IMR-90 (cell line): ENCODE measurements around the gene SLC2A1.

Experiments used
- BHLHE40 ChIP-seq: fragments of 150-350 bp; IDR thresholded peaks from 2 replicates; pipeline ENCODE4 v1.6.1; 2016; ENCODE audit warnings: mild to moderate bottlenecking, low read depth, low read length
- CHD1 ChIP-seq: IDR thresholded peaks from 2 replicates; pipeline ENCODE4 v1.6.1; 2012; ENCODE audit warnings: low read depth, low read length, improper control_type of control experiment
- CTCF ChIP-seq: conservative IDR thresholded peaks from 2 replicates; pipeline ENCODE4 v1.5.1; 2012; ENCODE audit warnings: mild to moderate bottlenecking, low read depth, low read length, improper control_type of control experiment
- FOS ChIP-seq: fragments of 150-350 bp; IDR thresholded peaks from 2 replicates; pipeline ENCODE4 v1.6.1; 2016; ENCODE audit warnings: low read depth, low read length
- MAZ ChIP-seq: IDR thresholded peaks from 2 replicates; pipeline ENCODE4 v1.6.1; 2012; ENCODE audit warnings: low read depth, mild to moderate bottlenecking, low read length, improper control_type of control experiment, moderate library complexity, borderline replicate concordance
- MXI1 ChIP-seq: IDR thresholded peaks from 2 replicates; pipeline ENCODE4 v1.6.1; 2012; ENCODE audit warnings: low read depth, mild to moderate bottlenecking, low read length, moderate library complexity, borderline replicate concordance
- NFE2L2 ChIP-seq: fragments of 150-350 bp; IDR thresholded peaks from 2 replicates; pipeline ENCODE4 v1.6.1; 2016; ENCODE audit warnings: low read depth, mild to moderate bottlenecking, low read length
- POLR2A ChIP-seq: IDR thresholded peaks from 2 replicates; pipeline ENCODE4 v1.6.1; 2012; ENCODE audit warnings: mild to moderate bottlenecking, low read depth, low read length
- RAD21 ChIP-seq: IDR thresholded peaks from 2 replicates; pipeline ENCODE4 v1.6.1; 2012; ENCODE audit warnings: low read length, improper control_type of control experiment
- RCOR1 ChIP-seq: IDR thresholded peaks from 2 replicates; pipeline ENCODE4 v1.6.1; 2012; ENCODE audit warnings: mild to moderate bottlenecking, low read length, improper control_type of control experiment; ENCODE audit not compliant: insufficient replicate concordance
- RFX5 ChIP-seq: IDR thresholded peaks from 2 replicates; pipeline ENCODE4 v1.8.0; 2012; ENCODE audit warnings: low read depth, mild to moderate bottlenecking, low read length, moderate library complexity
- SMC3 ChIP-seq: fragments of 150-350 bp; IDR thresholded peaks from 2 replicates; pipeline ENCODE4 v1.6.1; 2016; ENCODE audit warnings: low read depth, mild to moderate bottlenecking, antibody characterized with exemption, low read length, moderate library complexity
- USF2 ChIP-seq: fragments of 150-350 bp; IDR thresholded peaks from 2 replicates; pipeline ENCODE4 v1.6.1; 2017; ENCODE audit warnings: mild to moderate bottlenecking, antibody characterized with exemption, low read length, low read depth

- TF ChIP-seq CTCF = no peak
- no peak for TF ChIP-seq POLR2A
- no peak for TF ChIP-seq NFE2L2
- TF ChIP-seq MXI1 = no peak
- TF ChIP-seq CHD1 = no peak
- no peak for TF ChIP-seq SMC3
- TF ChIP-seq USF2 = no peak
- no peak for TF ChIP-seq FOS
- no peak for TF ChIP-seq RAD21
- no peak for TF ChIP-seq RFX5
- no peak for TF ChIP-seq MAZ
- no peak for TF ChIP-seq RCOR1
- TF ChIP-seq BHLHE40 = no peak
Measured at GRCh38 chr1:42944246-42944928, 14.3 kb downstream of the SLC2A1 start.
